ENCODE measurements around the gene HAGH. TPM values are rescaled to one million over a fixed set of nuclear protein-coding genes. Genes with fewer than 3 reads are reported as not detected.

The HAGH gene
- total and polyA plus RNA-seq, 4 experiments from 2014 or later = 54.3 to 77.8 (median 68.5) TPM

DNA sequence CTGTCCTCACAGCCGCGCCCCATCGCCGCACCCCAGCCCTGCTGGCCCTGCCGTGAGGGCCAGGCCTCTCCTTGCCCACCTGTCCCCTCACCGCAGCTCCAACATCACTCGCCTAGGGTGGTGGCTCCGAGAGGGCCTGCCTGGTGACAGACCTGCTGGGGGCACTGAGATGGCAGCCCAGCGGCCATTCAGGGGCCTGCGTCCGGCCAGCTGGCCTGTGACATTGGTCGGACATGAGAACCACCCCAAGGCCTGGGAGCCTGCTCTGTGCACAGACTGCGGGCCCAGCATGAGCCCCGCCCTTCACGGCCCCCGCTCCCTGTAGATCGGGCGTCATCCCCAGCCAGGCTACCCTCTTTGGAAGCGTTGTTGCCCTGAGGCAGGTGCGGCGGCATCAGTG, 67.1 kb downstream of the HAGH start:
- POLR2A ChIA-PET (ENCODE audit: partially characterized antibody) = interaction anchor here (0.7 to 2.8 kb wide), 2 partner anchors 11 to 54 kb away, joined by 3 to 11 read pairs; partner anchors contain the start of genes MAPK8IP3 and NME3
- H3K36me3 Mint-ChIP-seq = peaks cover 4 to 16% of the 10 kb centered on the region in 2 donors

DNA sequence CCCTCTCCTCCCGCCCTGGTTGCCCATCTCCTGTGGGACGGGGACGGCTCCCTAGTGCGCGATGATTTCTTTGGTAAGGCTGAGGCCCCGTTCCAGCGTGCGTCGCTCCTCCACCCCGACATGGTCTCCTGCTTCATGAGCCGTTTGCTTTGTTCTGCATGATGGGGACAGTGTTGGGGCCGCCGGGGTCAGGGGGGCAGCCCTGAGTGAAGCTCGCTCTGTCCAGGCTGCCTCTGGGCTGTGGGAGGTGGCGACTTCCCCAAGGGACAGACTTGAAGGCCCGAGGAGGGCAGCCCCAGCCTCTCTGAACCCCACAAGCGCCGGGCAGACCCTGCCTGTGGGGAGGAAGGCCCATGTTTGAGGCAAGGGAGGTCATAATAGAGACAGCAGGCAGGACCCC, 67.7 kb downstream of the HAGH start:
- peaks cover 12% of the 10 kb centered on the region for H3K36me3 ChIP-seq (ENCODE audit: insufficient read depth, low read length)
- H3K27me3 ChIP-seq (ENCODE audit: insufficient read depth, low read length) = no peaks in the 10 kb centered on the region
- DNase-seq = no peak
- H3K9me3 Mint-ChIP-seq = no peaks in the 10 kb centered on the region
- no peak overlapping the region for H3K4me3 ChIP-seq (ENCODE audit: low read length in 2 of 2)
- H3K36me3 Mint-ChIP-seq = peaks cover 4 to 20% of the 10 kb centered on the region in 2 donors
- H3K27ac ChIP-seq (ENCODE audit: low read depth, low read length) = no peak overlapping the region
- no peaks in the 10 kb centered on the region for H3K27me3 Mint-ChIP-seq
- CTCF ChIA-PET (ENCODE audit: partially characterized antibody) = no interaction called here
- no peaks in the 10 kb centered on the region for H3K9me3 ChIP-seq (ENCODE audit: control insufficient read depth in 1 of 2, low read length in 2 of 2)
- peak overlapping the region in 1 of 7 donors; percentile 37 for H3K27ac Mint-ChIP-seq
- intact Hi-C loops (cut with micrococcal nuclease) = no loop called here
- POLR2A ChIA-PET (ENCODE audit: partially characterized antibody) = no interaction called here
- H3K4me3 Mint-ChIP-seq = no peak overlapping the region
- H3K4me1 Mint-ChIP-seq = peaks cover 8 to 20% (median 14%) of the 10 kb centered on the region in 4 donors
- H3K4me1 ChIP-seq (ENCODE audit: insufficient read depth, low read length) = peaks cover 9% of the 10 kb centered on the region

More for the DNA sequence above, 67.1 kb downstream of the HAGH start:
- Histone ChIP-seq H3K4me1 (ENCODE audit: insufficient read depth, low read length) (peaks cover 9% of the 10 kb centered on the region), H3K36me3 (ENCODE audit: insufficient read depth, low read length) (peaks cover 14% of the 10 kb centered on the region), H3K27ac (ENCODE audit: low read depth, low read length) (no peak overlapping the region), H3K9me3 (ENCODE audit: control insufficient read depth in 1 of 2, low read length in 2 of 2) (no peaks in the 10 kb centered on the region), H3K4me3 (ENCODE audit: low read length in 2 of 2) (no peak overlapping the region), H3K27me3 (ENCODE audit: insufficient read depth, low read length) (no peaks in the 10 kb centered on the region)
- no peak for DNase-seq
- Mint-ChIP-seq H3K9me3 (no peaks in the 10 kb centered on the region), H3K27ac (no peak overlapping the region), H3K27me3 (no peaks in the 10 kb centered on the region), H3K4me1 (peaks cover 8 to 20% (median 14%) of the 10 kb centered on the region in 4 donors), H3K4me3 (no peak overlapping the region)
- intact Hi-C loops (cut with micrococcal nuclease) = no loop called here
- CTCF ChIA-PET (ENCODE audit: partially characterized antibody) = no interaction called here

DNA sequence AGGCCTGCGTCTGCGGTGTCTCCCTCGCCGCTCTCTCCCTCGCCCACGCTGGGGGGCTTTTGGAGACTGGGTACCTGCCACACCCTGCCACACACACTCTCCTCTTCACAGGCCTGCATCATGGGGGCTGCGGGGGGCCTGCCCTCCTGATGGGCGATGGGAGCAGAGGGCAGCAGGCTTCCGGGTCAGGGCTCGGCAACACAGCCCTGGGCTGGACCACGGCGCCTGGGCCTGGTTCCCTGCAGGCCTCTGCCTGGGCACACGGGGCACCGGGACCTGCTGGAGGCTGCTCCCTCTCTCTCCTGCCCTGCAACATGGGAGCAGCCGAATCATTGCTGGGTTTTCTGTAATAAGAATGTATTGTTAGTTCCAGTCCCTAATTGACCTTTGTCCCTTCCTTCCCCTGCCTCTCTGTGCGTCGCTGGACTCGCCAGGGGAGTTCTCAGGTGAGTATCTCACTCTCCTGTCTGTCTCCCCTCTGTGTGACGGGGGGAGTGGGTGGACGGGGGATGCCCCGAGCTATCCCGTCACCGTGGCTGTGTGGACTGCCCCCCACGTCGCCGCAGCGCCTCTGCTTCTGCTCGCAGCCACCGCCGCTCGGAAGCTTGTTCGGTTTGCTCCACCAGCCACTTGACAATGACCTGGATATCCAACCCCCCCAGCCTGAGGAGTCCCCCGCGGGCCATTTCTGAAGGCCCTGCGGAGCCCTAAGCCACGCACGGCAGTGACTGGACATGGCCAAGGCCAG, 68.7 kb downstream of the HAGH start:
- ChIA-PET CTCF (ENCODE audit: partially characterized antibody) (no interaction called here), POLR2A (ENCODE audit: partially characterized antibody) (no interaction called here)
- no peaks in the 10 kb centered on the region for H3K9me3 Mint-ChIP-seq
- DNase-seq = no peak
- H3K36me3 Mint-ChIP-seq = peaks cover 4 to 22% of the 10 kb centered on the region in 2 donors
- Histone ChIP-seq H3K4me1 (ENCODE audit: insufficient read depth, low read length) (peaks cover 9% of the 10 kb centered on the region), H3K4me3 (ENCODE audit: low read length in 2 of 2) (no peak overlapping the region), H3K27me3 (ENCODE audit: insufficient read depth, low read length) (no peaks in the 10 kb centered on the region), H3K27ac (ENCODE audit: low read depth, low read length) (no peak overlapping the region), H3K36me3 (ENCODE audit: insufficient read depth, low read length) (peaks cover 10% of the 10 kb centered on the region), H3K9me3 (ENCODE audit: control insufficient read depth in 1 of 2, low read length in 2 of 2) (no peaks in the 10 kb centered on the region)
- peak overlapping the region in 3 of 7 donors; percentile 22 to 46 (median 23) for H3K27ac Mint-ChIP-seq
- H3K27me3 Mint-ChIP-seq = no peaks in the 10 kb centered on the region
- peak overlapping the region in 1 of 8 donors; percentile 11 for H3K4me3 Mint-ChIP-seq
- peaks cover 8 to 20% (median 14%) of the 10 kb centered on the region in 4 donors for H3K4me1 Mint-ChIP-seq
- intact Hi-C loops (cut with micrococcal nuclease) = no loop called here

Other genes with a start within 250 kb of the HAGH start
- gene IFT140, start 214.8 kb downstream of the HAGH start, total RNA-seq = 1 to 10 TPM; 5.5 to 7.3 TPM
- gene IFT140, start 214.8 kb downstream of the HAGH start, polyA plus RNA-seq = 1 to 10 TPM; 3.3 to 3.8 TPM
- gene CRAMP1, start 214.5 kb downstream of the HAGH start, total RNA-seq = 10 to 100 TPM; 27.3 to 33.8 TPM
- gene CRAMP1, start 214.5 kb downstream of the HAGH start, polyA plus RNA-seq = 1 to 10 TPM in 1 of 2 donors, under 1 TPM in 1; 0.55 to 5.1 TPM
- gene JPT2, start 148.5 kb downstream of the HAGH start, total RNA-seq = 10 to 100 TPM; 38.1 to 43.1 TPM
- 10 to 100 TPM in 1 of 2 donors, 1 to 10 TPM in 1; 4.8 to 10.7 TPM for gene JPT2, start 148.5 kb downstream of the HAGH start, polyA plus RNA-seq
- 100 to 1,000 TPM; 238 to 248 TPM for gene MAPK8IP3, start 120.6 kb downstream of the HAGH start, total RNA-seq
- gene MAPK8IP3, start 120.6 kb downstream of the HAGH start, polyA plus RNA-seq = 1 to 10 TPM in 1 of 2 donors, under 1 TPM in 1; 0.86 to 4.6 TPM
- 10 to 100 TPM; 84.2 to 88.6 TPM for gene NME3, start 55.3 kb downstream of the HAGH start, total RNA-seq
- 10 to 100 TPM; 64.1 to 70.4 TPM for gene NME3, start 55.3 kb downstream of the HAGH start, polyA plus RNA-seq
- 10 to 100 TPM; 32.9 to 33.1 TPM for gene EME2, start 54.0 kb downstream of the HAGH start, total RNA-seq
- 1 to 10 TPM in 1 of 2 donors, under 1 TPM in 1; 0.30 to 1.5 TPM for gene EME2, start 54.0 kb downstream of the HAGH start, polyA plus RNA-seq
- 10 to 100 TPM; 57.6 to 67.3 TPM for gene MRPS34, start 53.7 kb downstream of the HAGH start, total RNA-seq
- gene MRPS34, start 53.7 kb downstream of the HAGH start, polyA plus RNA-seq = 100 to 1,000 TPM; 138 to 151 TPM
- gene SPSB3, start 44.3 kb downstream of the HAGH start, total RNA-seq = 100 to 1,000 TPM; 133 to 144 TPM
- 10 to 100 TPM; 56.6 to 72.9 TPM for gene SPSB3, start 44.3 kb downstream of the HAGH start, polyA plus RNA-seq
- 10 to 100 TPM; 55.9 to 59.4 TPM for gene NUBP2, start 43.9 kb downstream of the HAGH start, total RNA-seq
- 10 to 100 TPM; 77.6 to 98.9 TPM for gene NUBP2, start 43.9 kb downstream of the HAGH start, polyA plus RNA-seq
- under 1 TPM; 0.29 to 0.36 TPM for gene IGFALS, start 33.1 kb downstream of the HAGH start, total RNA-seq
- not detected for gene IGFALS, start 33.1 kb downstream of the HAGH start, polyA plus RNA-seq
- gene FAHD1, start 381 bp upstream of the HAGH start, total RNA-seq = 1 to 10 TPM; 7.8 to 9.6 TPM
- gene FAHD1, start 381 bp upstream of the HAGH start, polyA plus RNA-seq = 10 to 100 TPM; 22.3 to 23.2 TPM
- gene MEIOB, start 45.3 kb upstream of the HAGH start, total RNA-seq = not detected
- gene MEIOB, start 45.3 kb upstream of the HAGH start, polyA plus RNA-seq = not detected
- not detected for gene HS3ST6, start 91.6 kb upstream of the HAGH start, total RNA-seq
- not detected for gene HS3ST6, start 91.6 kb upstream of the HAGH start, polyA plus RNA-seq
- gene MSRB1, start 116.4 kb upstream of the HAGH start, total RNA-seq = 10 to 100 TPM in 1 of 2 experiments, 1 to 10 TPM in 1; 9.3 to 10.6 TPM
- gene MSRB1, start 116.4 kb upstream of the HAGH start, polyA plus RNA-seq = 10 to 100 TPM; 20.4 to 30.5 TPM
- gene RPL3L, start 127.9 kb upstream of the HAGH start, total RNA-seq = not detected
- gene RPL3L, start 127.9 kb upstream of the HAGH start, polyA plus RNA-seq = not detected
- 10 to 100 TPM; 76.5 to 86.2 TPM for gene NDUFB10, start 132.7 kb upstream of the HAGH start, total RNA-seq
- 100 to 1,000 TPM; 205 to 223 TPM for gene NDUFB10, start 132.7 kb upstream of the HAGH start, polyA plus RNA-seq
- gene RPS2, start 138.0 kb upstream of the HAGH start, total RNA-seq = 1,000 to 10,000 TPM; 2,828 to 2,894 TPM
- gene RPS2, start 138.0 kb upstream of the HAGH start, polyA plus RNA-seq = 1,000 to 10,000 TPM; 6,382 to 6,826 TPM
- not detected for gene RNF151, start 140.0 kb upstream of the HAGH start, total RNA-seq
- gene RNF151, start 140.0 kb upstream of the HAGH start, polyA plus RNA-seq = not detected
- gene TBL3, start 145.2 kb upstream of the HAGH start, total RNA-seq = 10 to 100 TPM; 33.2 to 35.0 TPM
- 10 to 100 TPM; 44.1 to 47.6 TPM for gene TBL3, start 145.2 kb upstream of the HAGH start, polyA plus RNA-seq
- under 1 TPM; 0.47 to 0.84 TPM for gene NOXO1, start 154.6 kb upstream of the HAGH start, total RNA-seq
- under 1 TPM; 0.50 to 0.54 TPM for gene NOXO1, start 154.6 kb upstream of the HAGH start, polyA plus RNA-seq
- 10 to 100 TPM; 19.6 to 22.6 TPM for gene GFER, start 157.4 kb upstream of the HAGH start, total RNA-seq
- 10 to 100 TPM; 32.2 to 35.7 TPM for gene GFER, start 157.4 kb upstream of the HAGH start, polyA plus RNA-seq
- 1 to 10 TPM; 1.6 TPM for gene SYNGR3, start 163.1 kb upstream of the HAGH start, total RNA-seq
- 1 to 10 TPM in 1 of 2 donors, under 1 TPM in 1; 0.50 to 2.2 TPM for gene SYNGR3, start 163.1 kb upstream of the HAGH start, polyA plus RNA-seq
- gene ZNF598, start 183.0 kb upstream of the HAGH start, total RNA-seq = 10 to 100 TPM; 48.5 to 49.8 TPM
- 10 to 100 TPM in 1 of 2 donors, 1 to 10 TPM in 1; 3.1 to 10.0 TPM for gene ZNF598, start 183.0 kb upstream of the HAGH start, polyA plus RNA-seq
- not detected for gene NPW, start 193.0 kb upstream of the HAGH start, total RNA-seq
- not detected for gene NPW, start 193.0 kb upstream of the HAGH start, polyA plus RNA-seq
- 1 to 10 TPM; 1.7 to 2.1 TPM for gene NHERF2, start 200.1 kb upstream of the HAGH start, total RNA-seq
- under 1 TPM; 0.16 to 0.40 TPM for gene NHERF2, start 200.1 kb upstream of the HAGH start, polyA plus RNA-seq
- gene NTHL1, start 221.0 kb upstream of the HAGH start, total RNA-seq = 10 to 100 TPM in 1 of 2 experiments, 1 to 10 TPM in 1; 9.3 to 12.0 TPM
- 10 to 100 TPM; 13.5 to 20.1 TPM for gene NTHL1, start 221.0 kb upstream of the HAGH start, polyA plus RNA-seq
- 100 to 1,000 TPM; 157 to 177 TPM for gene TSC2, start 221.2 kb upstream of the HAGH start, total RNA-seq
- gene TSC2, start 221.2 kb upstream of the HAGH start, polyA plus RNA-seq = 10 to 100 TPM; 20.7 to 50.8 TPM